A673 (cell line): ENCODE data around the gene SDK1. TPM values are rescaled to one million over a fixed set of nuclear protein-coding genes. Genes with fewer than 3 reads are reported as not detected.

ENCODE experiments used
- BruUV-seq: library from RNA; stranded (reverse); fragments of 400-500 nt; replicated peaks from 2 replicates; lab custom pipeline; 2021; lab: Mats Ljungman, UMichigan
- CTCF ChIA-PET: fragments of 300-600 bp; sonication (Branson Sonifier 250); formaldehyde crosslinking; loops from one replicate; lab custom pipeline; 2022; ENCODE audit warnings: antibody characterized with exemption; lab: Charles Lee
- POLR2A ChIA-PET: fragments of 300-600 bp; sonication (Branson Sonifier 250); formaldehyde crosslinking; loops from one replicate; lab custom pipeline; 2022; ENCODE audit warnings: antibody characterized with exemption; ENCODE audit not compliant: low non-redundant PET; lab: Charles Lee
- DNase-seq: peaks from one replicate; pipeline ENCODE4 v3.0.0-alpha.2; 2015; ENCODE audit warnings: low spot score
- H3K27ac ChIP-seq: fragments of 200-600 bp; sonication (generic); 2 replicates; pipeline ENCODE4 v1.5.1; 2016; ENCODE audit warnings: mixed run types, low read depth, mild to moderate bottlenecking, mixed read lengths, antibody characterized with exemption, low read length; ENCODE audit not compliant: poor library complexity, severe bottlenecking
- H3K27me3 ChIP-seq: fragments of 200-600 bp; sonication (generic); replicated peaks from 2 replicates; pipeline ENCODE4 v1.6.1; 2017; ENCODE audit warnings: mixed run types, low read depth, mild to moderate bottlenecking, mixed read lengths, antibody characterized with exemption, low read length; ENCODE audit not compliant: insufficient read depth, poor library complexity
- H3K36me3 ChIP-seq: fragments of 200-600 bp; sonication (generic); 2 replicates; pipeline ENCODE4 v1.6.1; 2016; ENCODE audit warnings: mixed run types, mild to moderate bottlenecking, mixed read lengths, antibody characterized with exemption, low read length; ENCODE audit not compliant: insufficient read depth, poor library complexity, severe bottlenecking
- H3K4me1 ChIP-seq: fragments of 200-600 bp; sonication (generic); 2 replicates; pipeline ENCODE4 v1.6.1; 2017; ENCODE audit warnings: mixed run types, mild to moderate bottlenecking, mixed read lengths, antibody characterized with exemption, low read length; ENCODE audit not compliant: insufficient read depth, poor library complexity, severe bottlenecking
- H3K4me3 ChIP-seq: fragments of 200-600 bp; sonication (generic); 2 replicates; pipeline ENCODE4 v1.5.1; 2016; ENCODE audit warnings: low read depth, mixed run types, mild to moderate bottlenecking, mixed read lengths, low read length; ENCODE audit not compliant: poor library complexity, severe bottlenecking
- H3K9me3 ChIP-seq: fragments of 200-600 bp; sonication (generic); 2 replicates; pipeline ENCODE4 v1.6.1; 2016; ENCODE audit warnings: mixed run types, low read depth, mild to moderate bottlenecking, mixed read lengths, antibody characterized with exemption, low read length; ENCODE audit not compliant: poor library complexity, severe bottlenecking
- EZH2 ChIP-seq: fragments of 200-600 bp; sonication (generic); IDR thresholded peaks from 2 replicates; pipeline ENCODE4 v1.6.1; 2017; ENCODE audit warnings: borderline replicate concordance, low read depth, mild to moderate bottlenecking, mixed read lengths, antibody characterized with exemption, low read length; ENCODE audit not compliant: poor library complexity, severe bottlenecking
- intact Hi-C: fragments of 100-400 bp; cut with micrococcal nuclease; formaldehyde crosslinking; loops from one replicate; pipeline ENCODE4 v1.10.0; 2022; ENCODE audit not compliant: unreplicated experiment
- total RNA-seq: library from RNA; stranded (reverse); gene quantifications from 2 replicates; pipeline ENCODE4 v1.2.3, GENCODE V29; 2021
- TF ChIP-seq, protein P1 (sequence below): fragments of 300-800, 200-600 bp; sonication (generic); conservative IDR thresholded peaks from 2 replicates; pipeline ENCODE4 v1.5.1; 2017; ENCODE audit warnings: low read depth, mild to moderate bottlenecking, antibody characterized with exemption, low read length, moderate library complexity, mixed read lengths

Gene SDK1
- total RNA-seq, 1 experiment from 2014 or later, result 14.7 TPM

DNA sequence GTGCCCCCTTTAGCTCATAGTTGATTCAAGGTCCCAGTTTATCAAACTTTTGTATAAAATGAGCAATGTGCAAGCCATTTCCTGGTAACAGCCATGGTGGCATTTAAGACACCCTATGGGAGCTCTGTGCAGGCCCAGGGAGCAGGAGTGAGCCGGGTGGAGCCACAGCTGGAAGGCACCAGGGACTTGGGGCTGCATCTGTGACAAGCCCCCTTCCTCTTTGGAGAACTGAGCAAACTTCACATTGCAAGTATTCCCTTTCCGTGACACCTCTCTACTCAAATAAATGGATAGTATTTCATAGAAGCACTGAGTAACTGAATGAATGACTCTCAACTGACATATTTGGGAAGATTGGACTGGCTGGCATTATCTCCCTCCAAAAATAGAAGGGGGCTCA, 822.3 kb downstream of the SDK1 start:
- intact Hi-C loops, result no loop called here
- Histone ChIP-seq H3K27ac (no peak overlapping the region), H3K4me3 (no peak overlapping the region), H3K4me1 (no peaks in the 10 kb centered on the region), H3K27me3 (no peaks in the 10 kb centered on the region), H3K36me3 (no peaks in the 10 kb centered on the region), H3K9me3 (peaks cover 13% of the 10 kb centered on the region)
- no peak for TF ChIP-seq EZH2
- TF ChIP-seq, protein P1, sequence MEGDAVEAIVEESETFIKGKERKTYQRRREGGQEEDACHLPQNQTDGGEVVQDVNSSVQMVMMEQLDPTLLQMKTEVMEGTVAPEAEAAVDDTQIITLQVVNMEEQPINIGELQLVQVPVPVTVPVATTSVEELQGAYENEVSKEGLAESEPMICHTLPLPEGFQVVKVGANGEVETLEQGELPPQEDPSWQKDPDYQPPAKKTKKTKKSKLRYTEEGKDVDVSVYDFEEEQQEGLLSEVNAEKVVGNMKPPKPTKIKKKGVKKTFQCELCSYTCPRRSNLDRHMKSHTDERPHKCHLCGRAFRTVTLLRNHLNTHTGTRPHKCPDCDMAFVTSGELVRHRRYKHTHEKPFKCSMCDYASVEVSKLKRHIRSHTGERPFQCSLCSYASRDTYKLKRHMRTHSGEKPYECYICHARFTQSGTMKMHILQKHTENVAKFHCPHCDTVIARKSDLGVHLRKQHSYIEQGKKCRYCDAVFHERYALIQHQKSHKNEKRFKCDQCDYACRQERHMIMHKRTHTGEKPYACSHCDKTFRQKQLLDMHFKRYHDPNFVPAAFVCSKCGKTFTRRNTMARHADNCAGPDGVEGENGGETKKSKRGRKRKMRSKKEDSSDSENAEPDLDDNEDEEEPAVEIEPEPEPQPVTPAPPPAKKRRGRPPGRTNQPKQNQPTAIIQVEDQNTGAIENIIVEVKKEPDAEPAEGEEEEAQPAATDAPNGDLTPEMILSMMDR, result no peak
- CTCF ChIA-PET, result no interaction called here
- no TSS peak for BruUV-seq
- POLR2A ChIA-PET, result no interaction called here
- DNase-seq, result no peak

DNA sequence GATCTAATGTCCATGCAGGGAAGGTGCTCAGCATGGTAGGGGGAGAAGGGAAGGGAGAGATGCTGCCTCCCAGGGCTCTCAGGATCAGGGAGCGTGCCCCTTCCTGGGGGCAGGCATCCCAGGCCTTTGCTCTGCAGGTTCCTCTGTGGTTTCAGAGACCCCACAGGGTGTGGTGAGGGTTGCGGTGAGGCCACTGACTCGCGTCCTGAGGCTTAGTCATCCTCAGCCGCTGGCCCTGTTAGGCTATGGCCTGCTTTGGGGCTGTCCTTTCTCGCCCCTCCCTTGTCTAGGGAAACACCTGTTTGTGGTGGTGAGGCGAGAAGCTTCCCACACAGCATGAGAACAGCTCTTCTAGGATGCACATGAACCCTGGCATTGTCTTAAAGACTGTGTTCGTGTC, 822.8 kb downstream of the SDK1 start:
- no peak overlapping the region for H3K27ac ChIP-seq
- intact Hi-C loops, result no loop called here
- DNase-seq, result no peak
- no peaks in the 10 kb centered on the region for H3K27me3 ChIP-seq
- no peak overlapping the region for H3K4me3 ChIP-seq
- CTCF ChIA-PET, result no interaction called here
- peaks cover 13% of the 10 kb centered on the region for H3K9me3 ChIP-seq
- POLR2A ChIA-PET, result no interaction called here
- TF ChIP-seq EZH2, result no peak
- TF ChIP-seq, protein P1, result no peak
- no TSS peak for BruUV-seq
- no peaks in the 10 kb centered on the region for H3K4me1 ChIP-seq
- H3K36me3 ChIP-seq, result no peaks in the 10 kb centered on the region

DNA sequence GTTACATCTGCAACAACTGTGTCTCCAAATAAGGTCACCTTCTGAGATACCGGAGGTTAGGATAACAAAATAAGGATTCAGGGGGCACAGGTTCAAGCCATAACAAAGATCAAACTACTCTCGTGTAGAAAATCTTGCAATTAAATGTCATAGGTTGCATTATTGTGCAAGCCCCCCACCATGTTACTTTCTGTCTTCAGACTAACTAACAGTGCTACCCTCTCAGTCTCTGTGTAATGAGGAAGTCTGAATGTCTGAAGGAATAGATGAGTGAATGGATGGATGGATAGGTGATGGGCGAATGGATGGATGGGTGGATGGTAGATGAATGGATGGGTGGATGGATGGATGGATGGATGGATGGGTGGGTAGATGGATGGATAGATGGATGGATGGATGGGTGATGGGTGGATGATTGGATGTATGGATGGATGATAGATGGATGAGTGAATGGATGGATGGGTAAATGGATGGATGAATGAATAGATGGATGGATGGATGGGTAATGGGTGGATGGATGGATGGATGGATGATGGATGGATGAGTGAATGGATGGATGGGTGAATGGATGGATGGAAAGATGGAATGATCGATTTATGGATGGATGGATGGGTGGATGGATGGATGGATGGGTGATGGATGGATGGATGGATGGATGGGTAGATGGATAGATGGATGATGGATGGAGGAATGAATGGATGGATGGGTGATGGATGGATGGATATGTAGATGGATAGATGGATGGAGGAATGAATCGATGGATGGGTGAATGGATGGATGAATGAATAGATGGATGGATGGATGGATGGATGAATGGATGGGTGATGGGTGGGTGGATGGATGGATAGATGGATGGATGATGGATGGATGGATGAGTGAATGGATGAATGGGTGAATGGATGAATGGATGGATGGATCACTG, 823.8 kb downstream of the SDK1 start:
- Histone ChIP-seq H3K4me1 (no peaks in the 10 kb centered on the region), H3K27ac (no peak overlapping the region), H3K27me3 (no peaks in the 10 kb centered on the region), H3K36me3 (no peaks in the 10 kb centered on the region), H3K9me3 (peaks cover 7% of the 10 kb centered on the region), H3K4me3 (no peak overlapping the region)
- CTCF ChIA-PET, result no interaction called here
- DNase-seq, result no peak
- intact Hi-C loops, result no loop called here
- no peak for TF ChIP-seq EZH2
- TF ChIP-seq, protein P1, result no peak
- POLR2A ChIA-PET, result no interaction called here
- BruUV-seq, result no TSS peak
